K562 (cell line): ENCODE data around the gene CHSY3. TPM values are rescaled to one million over a fixed set of nuclear protein-coding genes. Genes with fewer than 3 reads are reported as not detected.

Source experiments
- ATAC-seq: fragments of 200-7000 bp; cut with Tn5 transposase; 3 replicates; pipeline ENCODE4 v1.9.1; 2020; ENCODE audit warnings: moderate library complexity
- BruUV-seq: library from RNA; stranded (reverse); fragments of 400-500 nt; replicated peaks from 2 replicates; lab custom pipeline; 2021; lab: Mats Ljungman, UMichigan
- CTCF ChIA-PET: fragments of 300-600 bp; formaldehyde crosslinking; extraction: SDS; loops from one replicate; lab custom pipeline; 2021; ENCODE audit warnings: low intra/inter-chr PET ratio; lab: Yijun Ruan, JAX
- POLR2A ChIA-PET: fragments of 300-600, 350-650 bp; sonication (Branson Sonifier 250); formaldehyde crosslinking; extraction: SDS; loops from one replicate; lab custom pipeline; 2021; ENCODE audit warnings: antibody characterized with exemption, inconsistent platforms; lab: Yijun Ruan, JAX
- DNase-seq, 4 experiments: peaks; one replicate each; pipeline versions ENCODE4 v3.0.0 to v3.0.0-alpha.2; 2011 to 2018; ENCODE audit warnings: low spot score in 3 of 4, mixed read lengths in 3 of 4; ENCODE audit errors: extremely low read depth in 1 of 4
- FAIRE-seq: peaks from 2 replicates; lab custom pipeline; 2011; peaks lifted over from hg19 to GRCh38; lab: Jason Lieb, UNC
- H2AFZ ChIP-seq: 2 replicates; pipeline ENCODE4 v1.6.0; 2011; ENCODE audit warnings: low read depth, low read length, control low read depth, inconsistent platforms
- H3K27ac ChIP-seq: fragments of 200-600 bp; 3 replicates; pipeline ENCODE4 v1.8.0; 2011; ENCODE audit warnings: low read depth, mild to moderate bottlenecking, control low read depth, inconsistent platforms, low read length, moderate library complexity, mixed read lengths; ENCODE audit errors: extremely low read depth
- H3K27me3 ChIP-seq, 2 experiments: fragments of 300-600 bp in 1 of 2; 2 replicates in 1 of 2; 3 replicates in 1 of 2; pipeline versions ENCODE4 v1.6.0 to v1.8.0; 2011; ENCODE audit warnings: inconsistent platforms in 2 of 2, low read length in 2 of 2, mild to moderate bottlenecking in 1 of 2, mixed read lengths in 1 of 2, moderate library complexity in 1 of 2; ENCODE audit not compliant: control insufficient read depth in 2 of 2, insufficient read depth in 2 of 2
- H3K36me3 ChIP-seq: fragments of 300-600 bp; 3 replicates; pipeline ENCODE4 v1.8.0; 2011; ENCODE audit warnings: mild to moderate bottlenecking, low read length, inconsistent platforms; ENCODE audit not compliant: control insufficient read depth, insufficient read depth
- H3K4me1 ChIP-seq, 2 experiments: fragments of 200-600 bp in 1 of 2; replicated peaks in 1 of 2; 2 replicates in 1 of 2; 3 replicates in 1 of 2; pipeline versions ENCODE4 v1.5.1 to v1.8.0; 2011; ENCODE audit warnings: inconsistent platforms in 2 of 2, low read length in 2 of 2, mild to moderate bottlenecking in 1 of 2, mixed read lengths in 1 of 2, moderate library complexity in 1 of 2; ENCODE audit not compliant: control insufficient read depth in 2 of 2, insufficient read depth in 2 of 2
- H3K4me2 ChIP-seq: 2 replicates; pipeline ENCODE4 v1.6.1; 2011; ENCODE audit warnings: low read length, control low read depth, inconsistent platforms, mixed read lengths; ENCODE audit not compliant: insufficient read depth
- H3K4me3 ChIP-seq: fragments of 200-600 bp; sonication (generic), shearing (Covaris generic); 2 replicates; pipeline ENCODE4 v1.5.1; 2016; ENCODE audit warnings: control low read depth, inconsistent platforms
- H3K79me2 ChIP-seq: fragments of 200-600 bp; 3 replicates; pipeline ENCODE4 v1.8.0; 2011; ENCODE audit warnings: low read length, inconsistent platforms; ENCODE audit not compliant: control insufficient read depth, insufficient read depth
- H3K9ac ChIP-seq, 2 experiments: 2 replicates each; pipeline versions ENCODE4 v1.6.0 to v1.6.1; 2011; ENCODE audit warnings: low read depth in 2 of 2, low read length in 2 of 2, control low read depth in 1 of 2, inconsistent platforms in 1 of 2, mild to moderate bottlenecking in 1 of 2, mixed read lengths in 1 of 2; ENCODE audit not compliant: insufficient read depth in 1 of 2
- H3K9me1 ChIP-seq: one replicate; pipeline ENCODE4 v1.6.0; 2011; ENCODE audit warnings: inconsistent platforms, mild to moderate bottlenecking, low read length, moderate library complexity; ENCODE audit not compliant: control insufficient read depth, insufficient read depth
- H3K9me3 ChIP-seq: replicated peaks from 2 replicates; pipeline ENCODE4 v1.5.1; 2011; ENCODE audit warnings: low read depth, low read length, inconsistent platforms; ENCODE audit not compliant: control insufficient read depth, insufficient read depth
- H4K20me1 ChIP-seq: replicated peaks from 2 replicates; pipeline ENCODE4 v1.6.1; 2011; ENCODE audit warnings: low read length, inconsistent platforms, mixed read lengths; ENCODE audit not compliant: control insufficient read depth, insufficient read depth
- BMI1 ChIP-seq: fragments of 150-350 bp; IDR thresholded peaks from 2 replicates; pipeline ENCODE4 v1.6.1; 2014; ENCODE audit warnings: low read length
- PML ChIP-seq: IDR thresholded peaks from 2 replicates; pipeline ENCODE4 v1.6.1; 2012; ENCODE audit warnings: low read length, inconsistent platforms
- ZNF561 ChIP-seq: fragments of 450-650 bp; formaldehyde crosslinking; conservative IDR thresholded peaks from 2 replicates; pipeline ENCODE4 v1.4.0; 2020; ENCODE audit warnings: mild to moderate bottlenecking, moderate library complexity
- WGBS: fragments of 100-300 bp; shearing (Covaris generic); methylation state at CpG from one replicate; pipeline ENCODE4 v1.1.6; 2016; ENCODE audit warnings: low coverage, mixed read lengths; ENCODE audit not compliant: insufficient coverage; ENCODE audit errors: missing lambda C conversion rate; 5-methylcytosine and 5-hydroxymethylcytosine counted together
- in situ Hi-C: fragments of 300-500 bp; cut with MboI; formaldehyde crosslinking; loops from 4 replicates; pipeline ENCODE4 v1.15.0; 2018; ENCODE audit warnings: inconsistent platforms, mixed read lengths
- intact Hi-C: fragments of 100-400 bp; cut with micrococcal nuclease; formaldehyde crosslinking; loops from 2 replicates; pipeline ENCODE4 v1.14.2; 2022
- polyA plus RNA-seq, 8 experiments: library from polyadenylated mRNA; depleted of rRNA in 4 of 8; stranded (reverse) in 5 of 8; unstranded in 3 of 8; fragments of >200 nt; fragmentation: Nextera tagmentation in 2 of 8; fragmentation: Illumina TruSeq in 1 of 8; extraction: Ambion mirVana in 2 of 8; extraction: Trizol in 1 of 8; gene quantifications; 2 replicates each; pipeline versions ENCODE4 v1.2.1 to v1.2.3, GENCODE V29; 2011 to 2014; ENCODE audit warnings: inconsistent platforms in 1 of 8, missing spikeins in 1 of 8
- total RNA-seq, 7 experiments: library from RNA; depleted of rRNA in 6 of 7; stranded (reverse); fragments of >200 nt in 6 of 7; fragmentation: Illumina TruSeq in 2 of 7; extraction: Trizol in 2 of 7; gene quantifications; 2 replicates each; pipeline versions ENCODE4 v1.2.1 to v1.2.3, GENCODE V29; 2011 to 2021; ENCODE audit warnings: low replicate concordance in 1 of 7
- TF ChIP-seq, protein P1 (sequence below): sonication (generic); formaldehyde crosslinking; IDR thresholded peaks from 2 replicates; pipeline ENCODE4 v1.8.1; 2022; ENCODE audit warnings: missing genetic modification reagents
- TF ChIP-seq, protein P2 (sequence below): fragments of 450-650 bp; IDR thresholded peaks from 2 replicates; pipeline ENCODE4 v1.6.1; 2016; ENCODE audit warnings: antibody characterized with exemption
- TF ChIP-seq, protein P3 (sequence below): sonication (generic); formaldehyde crosslinking; IDR thresholded peaks from 2 replicates; pipeline ENCODE4 v1.8.0; 2022; ENCODE audit warnings: mild to moderate bottlenecking, missing genetic modification reagents, borderline replicate concordance

The CHSY3 gene
- total and polyA plus RNA-seq, 9 of the 15 experiments (the other 6 are each of a cell fraction or from before 2014, with no cell fraction given), result 0.04 TPM; not detected in 8

DNA sequence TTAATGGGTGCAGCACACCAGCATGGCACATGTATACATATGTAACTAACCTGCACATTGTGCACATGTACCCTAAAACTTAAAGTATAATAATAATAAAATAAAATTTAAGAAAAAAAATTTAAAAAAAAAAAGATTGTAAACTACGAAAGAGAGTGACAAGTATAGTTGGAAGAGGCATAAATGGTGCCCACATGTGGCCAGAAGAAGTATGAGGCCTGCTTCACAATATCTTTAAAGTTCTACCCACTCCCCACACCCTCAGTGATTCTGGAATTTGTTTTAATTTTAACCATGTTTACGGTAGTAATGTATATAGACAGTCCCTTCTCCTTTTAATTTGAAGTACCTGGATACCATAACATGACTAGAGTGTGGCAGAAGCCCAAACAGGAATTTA is 172.7 kb downstream of the CHSY3 start (continued):
- TF ChIP-seq BMI1, result no peak
- TF ChIP-seq, all 486 proteins: peak for 0

DNA sequence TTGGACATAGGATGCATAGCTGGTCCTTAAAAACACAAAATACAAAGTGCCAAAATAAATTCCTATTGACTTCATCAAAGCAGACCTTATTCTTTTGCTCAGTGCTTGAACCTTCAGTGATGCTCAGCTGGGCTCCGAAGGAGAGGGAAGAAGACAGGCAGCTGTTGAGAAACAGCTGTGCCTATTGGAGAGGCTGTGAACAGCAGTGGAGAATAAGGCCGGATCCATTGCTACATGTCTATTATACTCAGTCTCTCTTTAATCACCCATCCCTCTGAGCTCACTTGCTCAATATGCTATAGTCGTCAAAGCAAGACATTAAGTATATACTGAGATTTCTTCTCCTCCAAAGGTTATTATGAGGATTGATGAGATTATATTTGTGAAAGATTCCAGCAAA is 174.4 kb downstream of the CHSY3 start:
- Histone ChIP-seq H2AFZ (no peak overlapping the region), H3K4me1 (no peaks in the 10 kb centered on the region), H3K4me3 (no peak overlapping the region), H3K9me3 (no peaks in the 10 kb centered on the region), H3K27me3 (no peaks in the 10 kb centered on the region)
- 3% methylated on average over 3 of the region's 3 CpGs for WGBS
- no peak for FAIRE-seq
- TF ChIP-seq ZNF561 (CRISPR knock-in tag), result no peak
- TF ChIP-seq, all 486 proteins: peak for 0
- no peak for ATAC-seq
- Histone ChIP-seq H4K20me1 (no peaks in the 10 kb centered on the region), H3K27ac (no peak overlapping the region), H3K79me2 (no peaks in the 10 kb centered on the region), H3K9me1 (no peaks in the 10 kb centered on the region), H3K9ac (no peak overlapping the region), H3K4me2 (no peak overlapping the region), H3K36me3 (no peaks in the 10 kb centered on the region)
- BruUV-seq, result no TSS peak
- intact Hi-C loops, result no loop called here
- POLR2A ChIA-PET, result no interaction called here
- DNase-seq, result no peak
- CTCF ChIA-PET, result no interaction called here
- in situ Hi-C loops, result no loop called here

DNA sequence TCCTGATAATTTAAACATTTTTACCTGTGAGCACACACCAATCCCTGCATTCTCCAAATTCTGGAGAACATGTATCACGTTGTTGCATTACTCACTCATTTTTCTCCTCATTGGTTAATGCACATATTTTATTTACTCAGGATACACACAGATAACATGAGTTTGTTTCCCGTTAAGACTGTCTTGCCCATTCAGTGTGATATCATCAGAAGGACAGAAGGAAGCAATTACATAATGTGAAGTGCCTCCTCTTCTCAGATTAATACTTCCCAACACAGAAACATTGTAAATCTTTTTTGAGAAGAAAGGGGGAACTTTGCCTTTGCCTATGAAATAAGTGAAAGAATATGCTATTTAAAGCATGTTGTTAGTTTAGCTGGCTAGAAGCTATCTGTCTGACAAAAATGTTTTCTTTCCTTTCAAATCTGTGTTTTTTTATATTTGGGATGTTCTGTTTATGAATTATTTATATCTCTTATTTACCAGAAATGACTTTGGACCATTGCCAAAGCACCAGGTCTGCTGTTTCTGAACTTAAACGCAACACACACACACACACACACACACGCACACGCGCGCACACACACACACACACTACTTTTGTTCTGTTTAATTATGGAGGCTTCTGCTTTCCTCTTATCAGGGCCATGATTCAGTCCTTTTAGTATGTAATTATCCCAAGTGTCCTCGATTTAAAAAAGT is 186.5 kb downstream of the CHSY3 start:
- no peak for DNase-seq
- in situ Hi-C loops (no loop called here), intact Hi-C loops (no loop called here)
- Histone ChIP-seq H3K27me3 (no peaks in the 10 kb centered on the region), H3K79me2 (no peaks in the 10 kb centered on the region), H2AFZ (no peak overlapping the region), H3K4me1 (no peaks in the 10 kb centered on the region), H4K20me1 (no peaks in the 10 kb centered on the region), H3K27ac (no peak overlapping the region), H3K9me3 (no peaks in the 10 kb centered on the region; the same call in 1 of the 2 replicates), H3K9ac (no peak overlapping the region), H3K4me3 (no peak overlapping the region), H3K36me3 (no peaks in the 10 kb centered on the region), H3K4me2 (no peak overlapping the region), H3K9me1 (no peaks in the 10 kb centered on the region)
- POLR2A ChIA-PET, result no interaction called here
- WGBS, result 2% methylated on average over 3 of the region's 8 CpGs
- no peak for FAIRE-seq
- ATAC-seq, result no peak
- BruUV-seq, result no TSS peak
- CTCF ChIA-PET, result no interaction called here
- TF ChIP-seq PML, result no peak
- TF ChIP-seq, protein P1, sequence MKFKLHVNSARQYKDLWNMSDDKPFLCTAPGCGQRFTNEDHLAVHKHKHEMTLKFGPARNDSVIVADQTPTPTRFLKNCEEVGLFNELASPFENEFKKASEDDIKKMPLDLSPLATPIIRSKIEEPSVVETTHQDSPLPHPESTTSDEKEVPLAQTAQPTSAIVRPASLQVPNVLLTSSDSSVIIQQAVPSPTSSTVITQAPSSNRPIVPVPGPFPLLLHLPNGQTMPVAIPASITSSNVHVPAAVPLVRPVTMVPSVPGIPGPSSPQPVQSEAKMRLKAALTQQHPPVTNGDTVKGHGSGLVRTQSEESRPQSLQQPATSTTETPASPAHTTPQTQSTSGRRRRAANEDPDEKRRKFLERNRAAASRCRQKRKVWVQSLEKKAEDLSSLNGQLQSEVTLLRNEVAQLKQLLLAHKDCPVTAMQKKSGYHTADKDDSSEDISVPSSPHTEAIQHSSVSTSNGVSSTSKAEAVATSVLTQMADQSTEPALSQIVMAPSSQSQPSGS (CRISPR knock-in tag), result no peak
- TF ChIP-seq, protein P2, sequence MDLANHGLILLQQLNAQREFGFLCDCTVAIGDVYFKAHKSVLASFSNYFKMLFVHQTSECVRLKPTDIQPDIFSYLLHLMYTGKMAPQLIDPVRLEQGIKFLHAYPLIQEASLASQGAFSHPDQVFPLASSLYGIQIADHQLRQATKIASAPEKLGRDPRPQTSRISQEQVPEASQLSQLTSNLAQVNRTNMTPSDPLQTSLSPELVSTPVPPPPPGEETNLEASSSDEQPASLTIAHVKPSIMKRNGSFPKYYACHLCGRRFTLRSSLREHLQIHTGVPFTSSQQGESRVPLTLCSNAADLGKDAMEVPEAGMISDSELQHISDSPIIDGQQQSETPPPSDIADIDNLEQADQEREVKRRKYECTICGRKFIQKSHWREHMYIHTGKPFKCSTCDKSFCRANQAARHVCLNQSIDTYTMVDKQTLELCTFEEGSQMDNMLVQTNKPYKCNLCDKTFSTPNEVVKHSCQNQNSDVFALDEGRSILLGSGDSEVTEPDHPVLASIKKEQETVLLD, result no peak
- TF ChIP-seq, protein P3, sequence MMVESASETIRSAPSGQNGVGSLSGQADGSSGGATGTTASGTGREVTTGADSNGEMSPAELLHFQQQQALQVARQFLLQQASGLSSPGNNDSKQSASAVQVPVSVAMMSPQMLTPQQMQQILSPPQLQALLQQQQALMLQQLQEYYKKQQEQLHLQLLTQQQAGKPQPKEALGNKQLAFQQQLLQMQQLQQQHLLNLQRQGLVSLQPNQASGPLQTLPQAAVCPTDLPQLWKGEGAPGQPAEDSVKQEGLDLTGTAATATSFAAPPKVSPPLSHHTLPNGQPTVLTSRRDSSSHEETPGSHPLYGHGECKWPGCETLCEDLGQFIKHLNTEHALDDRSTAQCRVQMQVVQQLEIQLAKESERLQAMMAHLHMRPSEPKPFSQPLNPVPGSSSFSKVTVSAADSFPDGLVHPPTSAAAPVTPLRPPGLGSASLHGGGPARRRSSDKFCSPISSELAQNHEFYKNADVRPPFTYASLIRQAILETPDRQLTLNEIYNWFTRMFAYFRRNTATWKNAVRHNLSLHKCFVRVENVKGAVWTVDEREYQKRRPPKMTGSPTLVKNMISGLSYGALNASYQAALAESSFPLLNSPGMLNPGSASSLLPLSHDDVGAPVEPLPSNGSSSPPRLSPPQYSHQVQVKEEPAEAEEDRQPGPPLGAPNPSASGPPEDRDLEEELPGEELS, result no peak
